Lower lobe of right lung (tissue), 2 donors: ENCODE measurements around the gene FOXP1. TPM values are rescaled to one million over a fixed set of nuclear protein-coding genes. Genes with fewer than 3 reads are reported as not detected.
A peak's percentile ranks its signal among the peaks of the same experiment; 100 is the strongest.

Source experiments
- ATAC-seq, 2 donors: fragments of 200-7000 bp; cut with Tn5 transposase; one replicate each; pipeline ENCODE4 v1.9.1; 2020 to 2022; ENCODE audit warnings: mild to moderate bottlenecking in 2 of 2, moderate library complexity in 2 of 2
- DNase-seq: peaks from one replicate; pipeline ENCODE4 v3.0.0-alpha.2; 2020
- H3K27ac ChIP-seq: fragments of 200-600 bp; one replicate; pipeline ENCODE4 v1.8.0; 2022
- H3K27me3 ChIP-seq: fragments of 200-600 bp; one replicate; pipeline ENCODE4 v1.8.0; 2022; ENCODE audit warnings: low read depth
- H3K36me3 ChIP-seq: fragments of 200-600 bp; one replicate; pipeline ENCODE4 v1.8.0; 2022; ENCODE audit warnings: mild to moderate bottlenecking
- H3K4me1 ChIP-seq: fragments of 200-600 bp; one replicate; pipeline ENCODE4 v1.8.0; 2022
- H3K4me3 ChIP-seq: fragments of 200-600 bp; one replicate; pipeline ENCODE4 v1.8.0; 2022; ENCODE audit warnings: mild to moderate bottlenecking
- H3K9me3 ChIP-seq: fragments of 200-600 bp; one replicate; pipeline ENCODE4 v1.8.0; 2022
- intact Hi-C: fragments of 100-400 bp; cut with DNase I; formaldehyde crosslinking; loops from one replicate; pipeline ENCODE4 v1.11.0; 2022
- total RNA-seq: library from RNA; stranded (reverse); fragmentation: NEBNext Ultra II Directional; extraction: Animal tissue kit (Norgen Biotek cat#: 25700); gene quantifications from one replicate; pipeline ENCODE4 v1.2.1, GENCODE V29; 2021
- TF ChIP-seq, protein P1 (sequence below): fragments of 200-600 bp; IDR thresholded peaks from one replicate; pipeline ENCODE4 v1.8.0; 2022; ENCODE audit warnings: antibody characterized with exemption, mild to moderate bottlenecking
- donor health status: DM: no; HTN: yes; CAD: no; lungs with severe emphysema.

Gene FOXP1
- total RNA-seq, 1 donor from 2014 or later, result 138 TPM

DNA sequence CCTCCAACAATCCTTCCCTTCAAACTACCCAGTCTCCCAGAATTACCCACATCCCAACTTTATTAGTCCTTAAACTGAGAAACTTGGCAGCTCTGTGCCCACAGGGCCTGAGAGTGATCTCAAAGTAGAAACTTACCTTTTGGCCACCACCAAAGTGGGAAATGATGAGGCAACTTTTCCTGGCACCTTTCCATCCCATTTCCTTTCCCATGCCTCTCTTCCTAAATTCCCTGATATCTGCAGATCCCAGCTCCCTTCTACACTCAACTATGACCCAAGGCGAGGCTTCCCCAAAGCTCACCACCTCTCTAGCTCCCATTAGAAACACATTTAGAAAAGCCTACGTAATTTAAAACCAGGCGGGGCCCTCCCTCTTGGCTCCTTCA is 271.9 kb downstream of the FOXP1 start:
- no peak overlapping the region for H3K27ac ChIP-seq
- DNase-seq (no peak), ATAC-seq (peak in 1 of 2 donors; percentile 20)
- TF ChIP-seq, protein P1, sequence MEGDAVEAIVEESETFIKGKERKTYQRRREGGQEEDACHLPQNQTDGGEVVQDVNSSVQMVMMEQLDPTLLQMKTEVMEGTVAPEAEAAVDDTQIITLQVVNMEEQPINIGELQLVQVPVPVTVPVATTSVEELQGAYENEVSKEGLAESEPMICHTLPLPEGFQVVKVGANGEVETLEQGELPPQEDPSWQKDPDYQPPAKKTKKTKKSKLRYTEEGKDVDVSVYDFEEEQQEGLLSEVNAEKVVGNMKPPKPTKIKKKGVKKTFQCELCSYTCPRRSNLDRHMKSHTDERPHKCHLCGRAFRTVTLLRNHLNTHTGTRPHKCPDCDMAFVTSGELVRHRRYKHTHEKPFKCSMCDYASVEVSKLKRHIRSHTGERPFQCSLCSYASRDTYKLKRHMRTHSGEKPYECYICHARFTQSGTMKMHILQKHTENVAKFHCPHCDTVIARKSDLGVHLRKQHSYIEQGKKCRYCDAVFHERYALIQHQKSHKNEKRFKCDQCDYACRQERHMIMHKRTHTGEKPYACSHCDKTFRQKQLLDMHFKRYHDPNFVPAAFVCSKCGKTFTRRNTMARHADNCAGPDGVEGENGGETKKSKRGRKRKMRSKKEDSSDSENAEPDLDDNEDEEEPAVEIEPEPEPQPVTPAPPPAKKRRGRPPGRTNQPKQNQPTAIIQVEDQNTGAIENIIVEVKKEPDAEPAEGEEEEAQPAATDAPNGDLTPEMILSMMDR, result no peak
- intact Hi-C loops, result no loop called here
- no peaks in the 10 kb centered on the region for H3K36me3 ChIP-seq
- H3K27me3 ChIP-seq, result no peaks in the 10 kb centered on the region
- no peak overlapping the region for H3K4me3 ChIP-seq
- H3K9me3 ChIP-seq, result no peaks in the 10 kb centered on the region
- peaks cover 12% of the 10 kb centered on the region for H3K4me1 ChIP-seq

DNA sequence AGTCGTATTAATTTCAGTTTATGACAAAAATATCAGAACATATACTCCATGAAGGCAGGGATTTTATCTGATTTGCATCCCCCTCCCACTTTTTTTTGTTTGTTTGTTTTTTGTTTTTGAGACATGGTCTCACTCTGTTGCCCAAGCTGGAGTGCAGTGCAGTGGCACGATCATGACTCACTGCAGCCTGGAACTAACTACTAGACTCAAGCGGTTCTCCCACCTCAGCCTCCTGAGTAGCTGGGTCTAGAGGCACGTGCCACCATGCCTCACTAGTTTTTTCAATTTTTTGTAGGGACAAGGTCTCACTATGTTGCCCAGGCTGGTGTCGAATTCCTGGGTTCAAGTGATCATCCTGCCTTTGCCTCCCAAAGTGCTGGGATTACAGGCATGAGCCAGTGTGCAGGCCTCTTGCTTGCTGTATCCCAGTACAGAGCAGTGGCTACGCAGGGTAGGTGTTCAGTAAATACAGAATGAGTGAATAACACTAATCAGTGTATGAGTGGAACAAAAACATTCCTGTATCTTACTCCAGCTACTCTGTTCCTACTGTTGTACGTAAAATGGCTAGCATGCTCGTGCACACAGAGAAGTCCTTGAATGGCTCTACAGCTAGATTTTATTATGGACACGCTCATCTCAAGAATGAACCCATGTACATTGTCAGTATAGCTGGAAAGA is 272.4 kb downstream of the FOXP1 start:
- Histone ChIP-seq H3K27ac (no peak overlapping the region), H3K36me3 (no peaks in the 10 kb centered on the region), H3K4me1 (peaks cover 9% of the 10 kb centered on the region), H3K4me3 (no peak overlapping the region), H3K9me3 (no peaks in the 10 kb centered on the region), H3K27me3 (no peaks in the 10 kb centered on the region)
- no peak for DNase-seq
- ATAC-seq, result peak in 1 of 2 donors; percentile 40
- TF ChIP-seq, protein P1, result no peak
- intact Hi-C loops, result no loop called here

DNA sequence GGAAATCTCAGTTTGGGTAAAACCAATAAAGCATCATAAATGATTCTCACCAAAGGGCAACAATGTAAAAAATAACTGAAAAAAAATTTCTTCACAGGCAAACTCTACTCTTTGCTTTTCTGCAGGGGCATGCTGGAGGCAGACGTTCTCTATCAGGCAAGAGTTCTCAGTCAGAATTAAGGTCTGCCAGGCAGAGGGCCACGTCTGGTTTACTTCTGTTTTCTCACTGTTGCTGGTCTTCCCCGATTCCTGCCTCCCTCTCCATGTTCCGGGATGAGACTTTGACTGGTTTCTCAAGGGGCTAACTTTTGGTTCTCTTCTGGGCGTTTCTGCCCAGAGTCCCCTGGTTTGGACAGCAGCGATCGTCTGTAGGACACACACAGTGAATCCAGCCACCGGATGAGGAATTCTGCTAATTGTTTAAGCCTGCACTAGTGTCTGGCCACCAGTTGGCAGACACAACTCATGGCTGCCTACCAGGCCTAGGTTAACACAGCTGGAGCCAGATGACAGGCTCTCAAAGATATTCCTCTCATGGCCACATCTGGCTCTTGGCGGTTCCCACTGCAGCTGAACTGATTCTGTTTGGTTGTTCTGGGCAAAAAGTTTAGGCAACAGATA is 273.1 kb downstream of the FOXP1 start:
- intact Hi-C loops, result no loop called here
- Histone ChIP-seq H3K27ac (no peak overlapping the region), H3K4me3 (no peak overlapping the region), H3K36me3 (no peaks in the 10 kb centered on the region), H3K27me3 (no peaks in the 10 kb centered on the region), H3K4me1 (peaks cover 10% of the 10 kb centered on the region), H3K9me3 (no peaks in the 10 kb centered on the region)
- ATAC-seq, result peak; percentile 27 to 64
- TF ChIP-seq, protein P1, result no peak
- no peak for DNase-seq

DNA sequence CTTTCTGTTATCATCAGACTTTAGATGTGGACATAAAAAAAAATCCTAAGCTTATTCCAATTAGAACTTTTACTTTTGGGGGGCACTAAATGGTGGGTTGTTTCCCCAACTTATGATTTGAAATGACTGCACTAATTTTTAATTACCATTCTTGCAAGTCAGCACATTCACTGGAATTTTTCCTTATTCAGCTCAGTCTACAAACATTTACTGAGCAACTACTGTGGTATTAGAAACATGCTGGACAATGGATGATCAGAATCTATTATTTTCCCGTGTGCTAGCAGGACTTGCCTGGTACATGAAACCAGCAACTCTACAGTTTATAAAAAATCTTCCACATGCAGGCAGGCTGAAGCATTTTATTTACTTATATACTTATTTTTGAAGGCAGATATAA is 273.6 kb downstream of the FOXP1 start:
- no peaks in the 10 kb centered on the region for H3K9me3 ChIP-seq
- TF ChIP-seq, protein P1, result no peak
- ATAC-seq (no peak), DNase-seq (no peak)
- no peaks in the 10 kb centered on the region for H3K36me3 ChIP-seq
- H3K4me1 ChIP-seq, result peaks cover 11% of the 10 kb centered on the region
- no peak overlapping the region for H3K27ac ChIP-seq
- no peaks in the 10 kb centered on the region for H3K27me3 ChIP-seq
- H3K4me3 ChIP-seq, result no peak overlapping the region
- intact Hi-C loops, result no loop called here

DNA sequence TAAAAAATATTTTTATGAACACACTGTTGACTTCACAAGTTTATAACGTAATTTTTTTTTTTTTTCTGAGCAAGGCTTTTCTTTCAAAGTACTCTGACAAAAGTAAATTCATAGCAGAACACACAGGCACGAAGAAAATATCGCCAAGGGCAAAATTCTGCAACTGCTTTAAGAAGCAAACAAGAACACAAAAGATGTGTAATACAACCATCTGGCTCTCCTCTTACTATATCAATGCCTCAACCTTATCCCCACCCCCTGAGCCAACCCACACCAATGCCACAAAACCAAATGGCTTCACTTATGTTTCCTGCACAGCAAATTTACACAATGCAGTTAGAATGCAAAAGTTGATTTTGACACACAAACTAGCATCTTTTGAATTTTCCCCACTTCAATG is 274.2 kb downstream of the FOXP1 start:
- TF ChIP-seq, protein P1, result no peak
- ATAC-seq (no peak), DNase-seq (no peak)
- Histone ChIP-seq H3K36me3 (no peaks in the 10 kb centered on the region), H3K27ac (no peak overlapping the region), H3K4me3 (no peak overlapping the region), H3K4me1 (peaks cover 17% of the 10 kb centered on the region), H3K9me3 (no peaks in the 10 kb centered on the region), H3K27me3 (no peaks in the 10 kb centered on the region)
- intact Hi-C loops, result no loop called here
